Left ventricle myocardium inferior (tissue), 1 donor: ENCODE results near the gene TMEM101. TPM values are rescaled to one million over a fixed set of nuclear protein-coding genes. Genes with fewer than 3 reads are reported as not detected.

Experiments
- DNase-seq: peaks from one replicate; pipeline ENCODE4 v3.0.0-alpha.2; 2020
- H3K27ac ChIP-seq: fragments of 200-600 bp; replicated peaks from 2 replicates; pipeline ENCODE4 v1.8.0; 2021
- H3K27me3 ChIP-seq: fragments of 200-600 bp; 2 replicates; pipeline ENCODE4 v1.8.0; 2021; ENCODE audit warnings: low read depth
- H3K36me3 ChIP-seq: fragments of 200-600 bp; 2 replicates; pipeline ENCODE4 v1.8.0; 2021
- H3K4me1 ChIP-seq: fragments of 200-600 bp; 2 replicates; pipeline ENCODE4 v1.8.0; 2021
- H3K4me3 ChIP-seq: fragments of 200-600 bp; 2 replicates; pipeline ENCODE4 v1.8.0; 2021; ENCODE audit warnings: mild to moderate bottlenecking, moderate library complexity
- H3K9me3 ChIP-seq: fragments of 200-600 bp; replicated peaks from 2 replicates; pipeline ENCODE4 v1.8.0; 2021
- intact Hi-C: fragments of 100-400 bp; cut with micrococcal nuclease; formaldehyde crosslinking; loops from one replicate; pipeline ENCODE4 v1.11.0; 2022
- total RNA-seq: library from RNA; stranded (reverse); fragmentation: NEBNext Ultra II Directional; extraction: Animal tissue kit (Norgen Biotek cat#: 25700); gene quantifications from one replicate; pipeline ENCODE4 v1.2.1, GENCODE V29; 2021
- TF ChIP-seq, protein P1 (sequence below): fragments of 200-600 bp; IDR thresholded peaks from 2 replicates; pipeline ENCODE4 v1.8.0; 2021; ENCODE audit warnings: antibody characterized with exemption, mild to moderate bottlenecking, borderline replicate concordance
- donor health status: DM: no; HTN: yes; CAD: no; lungs with severe emphysema.

Gene TMEM101
- total RNA-seq, 1 donor from 2014 or later = 18.3 TPM

DNA sequence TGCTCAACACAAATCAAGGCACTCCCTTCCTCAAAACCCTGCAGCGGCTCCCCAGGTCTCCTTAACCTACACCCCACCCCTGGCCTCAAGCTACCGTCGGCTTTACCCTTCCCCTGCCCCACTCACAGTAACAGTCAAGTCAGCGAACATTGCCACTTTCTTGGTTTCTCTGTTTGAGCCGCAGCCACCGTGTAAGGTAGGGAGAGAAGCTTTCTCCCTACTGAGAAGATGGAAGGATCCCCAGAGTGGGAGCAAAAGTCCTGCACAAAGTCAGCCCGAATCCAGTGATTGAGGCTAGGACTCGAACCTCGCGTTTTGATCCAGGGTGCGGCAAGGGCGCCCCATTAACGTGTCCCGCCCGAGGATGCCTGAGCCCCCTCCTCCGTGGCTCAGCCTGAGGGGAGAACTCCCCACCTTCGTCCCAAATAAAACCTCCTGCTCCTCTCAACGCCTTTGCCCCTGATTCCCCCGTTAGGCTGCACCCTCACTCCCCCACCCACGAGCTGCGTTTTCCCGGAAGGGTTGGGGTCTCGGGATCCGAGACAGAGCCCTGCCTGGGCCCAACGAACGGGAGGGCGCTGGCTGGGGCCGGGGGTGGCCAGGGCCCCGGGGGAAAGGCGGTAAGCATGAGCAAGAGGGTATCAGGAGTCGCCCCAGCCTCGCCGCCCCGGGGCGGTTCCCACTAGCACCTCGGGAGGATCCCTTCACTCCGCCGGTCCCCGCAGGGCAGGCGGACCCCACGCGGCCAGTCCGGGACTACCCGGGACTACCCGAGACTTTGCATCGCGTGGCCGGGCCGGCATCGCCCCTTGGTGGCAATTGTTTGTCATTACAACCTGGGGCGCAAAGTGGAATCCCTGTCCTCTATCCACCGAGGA lies 20.3 kb downstream of the TMEM101 start:
- H3K4me3 ChIP-seq = peak overlapping the region; percentile 51
- TF ChIP-seq, protein P1, sequence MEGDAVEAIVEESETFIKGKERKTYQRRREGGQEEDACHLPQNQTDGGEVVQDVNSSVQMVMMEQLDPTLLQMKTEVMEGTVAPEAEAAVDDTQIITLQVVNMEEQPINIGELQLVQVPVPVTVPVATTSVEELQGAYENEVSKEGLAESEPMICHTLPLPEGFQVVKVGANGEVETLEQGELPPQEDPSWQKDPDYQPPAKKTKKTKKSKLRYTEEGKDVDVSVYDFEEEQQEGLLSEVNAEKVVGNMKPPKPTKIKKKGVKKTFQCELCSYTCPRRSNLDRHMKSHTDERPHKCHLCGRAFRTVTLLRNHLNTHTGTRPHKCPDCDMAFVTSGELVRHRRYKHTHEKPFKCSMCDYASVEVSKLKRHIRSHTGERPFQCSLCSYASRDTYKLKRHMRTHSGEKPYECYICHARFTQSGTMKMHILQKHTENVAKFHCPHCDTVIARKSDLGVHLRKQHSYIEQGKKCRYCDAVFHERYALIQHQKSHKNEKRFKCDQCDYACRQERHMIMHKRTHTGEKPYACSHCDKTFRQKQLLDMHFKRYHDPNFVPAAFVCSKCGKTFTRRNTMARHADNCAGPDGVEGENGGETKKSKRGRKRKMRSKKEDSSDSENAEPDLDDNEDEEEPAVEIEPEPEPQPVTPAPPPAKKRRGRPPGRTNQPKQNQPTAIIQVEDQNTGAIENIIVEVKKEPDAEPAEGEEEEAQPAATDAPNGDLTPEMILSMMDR = peak; percentile 89
- H3K4me1 ChIP-seq = peaks cover 8% of the 10 kb centered on the region
- intact Hi-C loops = loop anchor here (10.0 kb wide), 1 partner anchor 50 kb away; the partner anchor contains the start of gene PPY
- peaks cover 5% of the 10 kb centered on the region for H3K27me3 ChIP-seq
- no peaks in the 10 kb centered on the region for H3K9me3 ChIP-seq
- no peaks in the 10 kb centered on the region for H3K36me3 ChIP-seq
- peak; percentile 54 for DNase-seq
- H3K27ac ChIP-seq = no peak overlapping the region

GRCh38 chr17:43992641-43993040 lies 22.1 kb downstream of the TMEM101 start:
- no peaks in the 10 kb centered on the region for H3K36me3 ChIP-seq
- intact Hi-C loops = loop anchor here (10.0 kb wide), 1 partner anchor 48 kb away; the partner anchor contains the start of gene PPY
- H3K27me3 ChIP-seq = peaks cover 9% of the 10 kb centered on the region
- H3K4me3 ChIP-seq = no peak overlapping the region
- no peak overlapping the region for H3K27ac ChIP-seq
- no peak for DNase-seq
- peaks cover 12% of the 10 kb centered on the region for H3K4me1 ChIP-seq
- no peaks in the 10 kb centered on the region for H3K9me3 ChIP-seq
- TF ChIP-seq, protein P1 = no peak

GRCh38 chr17:43988301-43988700 lies 26.5 kb downstream of the TMEM101 start:
- TF ChIP-seq, protein P1 = no peak
- H3K4me3 ChIP-seq = no peak overlapping the region
- intact Hi-C loops = no loop called here
- DNase-seq = no peak
- H3K36me3 ChIP-seq = no peaks in the 10 kb centered on the region
- no peaks in the 10 kb centered on the region for H3K9me3 ChIP-seq
- no peak overlapping the region for H3K27ac ChIP-seq
- peaks cover 31% of the 10 kb centered on the region for H3K4me1 ChIP-seq
- peaks cover 41% of the 10 kb centered on the region for H3K27me3 ChIP-seq

GRCh38 chr17:43987131-43988021 lies 27.4 kb downstream of the TMEM101 start:
- H3K27me3 ChIP-seq = peaks cover 48% of the 10 kb centered on the region
- intact Hi-C loops = no loop called here
- DNase-seq = no peak
- peak overlapping the region; percentile 64 for H3K27ac ChIP-seq
- H3K4me1 ChIP-seq = peaks cover 32% of the 10 kb centered on the region
- TF ChIP-seq, protein P1 = no peak
- H3K4me3 ChIP-seq = no peak overlapping the region
- H3K9me3 ChIP-seq = no peaks in the 10 kb centered on the region
- H3K36me3 ChIP-seq = no peaks in the 10 kb centered on the region

DNA sequence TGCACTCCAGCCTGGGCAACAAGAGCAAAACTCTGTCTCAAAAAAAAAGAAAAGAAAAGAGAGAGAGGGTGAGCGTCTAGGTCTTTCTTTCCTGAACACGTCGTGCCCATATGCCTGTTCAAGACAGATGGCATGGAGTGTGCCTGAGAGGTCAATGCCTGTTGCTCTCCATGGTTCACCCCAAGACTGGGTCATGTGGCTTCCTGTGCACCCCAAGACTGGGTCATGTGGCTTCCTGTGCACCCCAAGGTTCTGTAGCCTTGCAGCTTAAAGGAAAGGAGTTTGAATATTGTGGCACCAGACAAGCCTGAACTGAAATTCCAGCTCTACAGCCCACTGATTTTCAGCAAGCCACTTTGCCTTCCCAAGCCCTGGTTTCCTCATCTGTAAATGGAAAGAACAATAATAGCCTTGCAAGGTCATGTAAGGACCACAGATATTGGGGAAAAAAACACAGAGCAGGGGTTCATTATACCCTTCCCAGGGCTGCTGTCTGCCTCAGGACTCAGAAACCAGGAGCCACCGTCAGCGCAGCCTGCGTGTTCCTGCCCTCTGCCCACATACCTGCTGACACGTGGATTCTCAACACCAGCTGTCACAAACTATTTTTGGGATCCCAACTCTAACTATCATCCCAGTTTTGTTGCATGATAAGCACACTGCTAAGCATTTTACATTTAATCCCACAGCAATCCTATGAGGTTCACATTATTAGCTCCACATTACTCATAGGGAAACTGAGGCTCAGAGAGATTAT lies 28.4 kb downstream of the TMEM101 start:
- DNase-seq = no peak
- peaks cover 54% of the 10 kb centered on the region for H3K27me3 ChIP-seq
- no peak overlapping the region for H3K4me3 ChIP-seq
- no peaks in the 10 kb centered on the region for H3K36me3 ChIP-seq
- intact Hi-C loops = no loop called here
- TF ChIP-seq, protein P1 = no peak
- no peaks in the 10 kb centered on the region for H3K9me3 ChIP-seq
- peaks cover 32% of the 10 kb centered on the region for H3K4me1 ChIP-seq
- H3K27ac ChIP-seq = peak overlapping the region; percentile 64
